IPS DF 4.7 (cell line): Measurements from ENCODE around the gene PPP4R1.
"Not testable (repeated sequence)": the region's sequence is repeated elsewhere in the genome, so short reads cannot be mapped to it uniquely, and the experiment has no call there.

Source experiments
- DNase-seq: peaks from one replicate; pipeline ENCODE4 v3.0.0-alpha.2; 2013; ENCODE audit warnings: low spot score; ENCODE audit errors: extremely low read depth

PPP4R1 gene

GRCh38 chr18:9614401-9615279 lies at the start of gene PPP4R1:
Gene PPP4R1, minus strand, starts transcription at chr18:9614559. Its CDS starts 75 bp downstream, at chr18:9614484.
- no peak for DNase-seq

- DNase-seq = no peak
These were observed 49.0 kb upstream of the PPP4R1 start for GRCh38 chr18:9663377-9663776.

GRCh38 chr18:9661564-9661963 lies 47.2 kb upstream of the PPP4R1 start:
- no peak for DNase-seq

GRCh38 chr18:9659499-9660375 lies 45.4 kb upstream of the PPP4R1 start:
- DNase-seq = no peak

- no peak for DNase-seq
These were observed 43.8 kb upstream of the PPP4R1 start for GRCh38 chr18:9658087-9658641.

GRCh38 chr18:9655232-9655767 lies 40.9 kb upstream of the PPP4R1 start:
- no peak for DNase-seq

GRCh38 chr18:9653390-9653789 lies 39.0 kb upstream of the PPP4R1 start:
- DNase-seq = no peak

- no peak for DNase-seq
These were observed 34.8 kb upstream of the PPP4R1 start for GRCh38 chr18:9649164-9649540.

- no peak for DNase-seq
These were observed 34.2 kb upstream of the PPP4R1 start for GRCh38 chr18:9648431-9649163.

GRCh38 chr18:9647496-9648323 lies 33.4 kb upstream of the PPP4R1 start:
- DNase-seq = no peak

- DNase-seq = peak; percentile 94
These were observed 29.2 kb upstream of the PPP4R1 start for GRCh38 chr18:9643549-9643948.

GRCh38 chr18:9642799-9643462 lies 28.6 kb upstream of the PPP4R1 start:
- no peak for DNase-seq

- DNase-seq = not testable (repeated sequence)
These were observed 26.7 kb upstream of the PPP4R1 start for GRCh38 chr18:9641081-9641480.

- DNase-seq = no peak
These were observed 24.5 kb upstream of the PPP4R1 start for GRCh38 chr18:9638886-9639285.

- no peak for DNase-seq
These were observed 22.8 kb upstream of the PPP4R1 start for GRCh38 chr18:9637036-9637767.

GRCh38 chr18:9634856-9635255 lies 20.5 kb upstream of the PPP4R1 start:
- DNase-seq = no peak

GRCh38 chr18:9631814-9632496 lies 17.6 kb upstream of the PPP4R1 start:
- DNase-seq = no peak

GRCh38 chr18:9630444-9630843 lies 16.1 kb upstream of the PPP4R1 start:
- DNase-seq = no peak
